TTC549 (cell line): Measurements from ENCODE around the gene FAM120B.

Experiments
- FAIRE-seq: peaks from 2 replicates; lab custom pipeline; 2012; peaks lifted over from hg19 to GRCh38; lab: Jason Lieb, UNC

The FAM120B gene

DNA sequence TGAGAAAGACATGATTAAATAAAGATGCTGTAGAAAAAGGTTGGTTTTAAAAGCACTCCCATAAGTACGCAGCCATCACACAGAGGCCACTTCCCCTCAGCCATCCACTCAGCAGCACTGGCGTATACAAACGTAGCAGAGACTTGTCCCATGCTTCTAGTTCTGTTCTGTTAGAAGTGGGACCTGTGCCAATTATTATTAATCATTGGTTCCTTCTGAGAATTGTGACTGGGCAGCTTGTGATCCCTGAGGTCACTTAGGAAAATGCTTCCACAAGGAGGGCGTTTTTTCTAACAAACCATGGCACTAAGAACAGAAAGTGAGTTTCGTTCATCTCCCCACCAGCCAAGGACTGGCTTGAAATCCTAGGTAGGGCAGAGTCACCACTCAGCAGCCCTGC, 53.9 kb downstream of the FAM120B start:
- no peak for FAIRE-seq

DNA sequence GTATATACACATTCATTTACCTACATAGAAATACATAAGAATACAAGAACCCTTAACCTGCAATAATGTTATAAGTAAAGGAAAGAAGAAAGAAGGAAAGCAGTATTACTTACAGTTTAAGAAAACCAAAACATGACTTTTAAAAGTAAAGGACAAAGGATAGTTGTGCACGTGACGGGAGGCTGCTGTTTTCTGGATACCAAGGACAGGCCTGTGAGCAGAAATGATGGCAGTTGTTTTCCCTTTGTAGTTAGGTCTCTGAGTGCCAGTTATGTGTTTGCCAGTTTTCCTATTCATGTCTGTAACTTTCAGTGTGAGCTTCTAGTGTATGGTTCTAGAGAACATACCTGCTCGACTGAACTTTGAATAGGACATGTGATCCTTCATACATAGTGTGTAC, 54.8 kb downstream of the FAM120B start:
- no peak for FAIRE-seq

DNA sequence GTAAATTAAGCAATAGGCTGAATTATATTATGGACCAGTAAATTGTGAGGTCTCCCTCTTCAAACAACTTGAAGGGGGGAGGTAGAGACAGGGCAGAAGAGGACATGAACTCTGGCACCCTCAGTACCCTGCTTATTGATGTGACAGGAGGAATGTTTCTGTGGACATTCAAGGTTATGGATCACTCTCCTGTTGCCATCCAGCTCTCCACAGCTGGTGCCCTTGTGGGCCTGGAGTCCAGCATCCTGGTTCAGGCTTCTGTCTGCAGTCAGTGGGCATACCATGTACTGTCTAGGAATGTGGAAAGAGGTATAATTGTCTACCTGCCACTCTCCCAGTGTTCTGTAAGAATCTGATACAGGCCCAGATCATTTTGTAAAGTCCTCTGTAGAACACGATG, 55.6 kb downstream of the FAM120B start:
- no peak for FAIRE-seq

DNA sequence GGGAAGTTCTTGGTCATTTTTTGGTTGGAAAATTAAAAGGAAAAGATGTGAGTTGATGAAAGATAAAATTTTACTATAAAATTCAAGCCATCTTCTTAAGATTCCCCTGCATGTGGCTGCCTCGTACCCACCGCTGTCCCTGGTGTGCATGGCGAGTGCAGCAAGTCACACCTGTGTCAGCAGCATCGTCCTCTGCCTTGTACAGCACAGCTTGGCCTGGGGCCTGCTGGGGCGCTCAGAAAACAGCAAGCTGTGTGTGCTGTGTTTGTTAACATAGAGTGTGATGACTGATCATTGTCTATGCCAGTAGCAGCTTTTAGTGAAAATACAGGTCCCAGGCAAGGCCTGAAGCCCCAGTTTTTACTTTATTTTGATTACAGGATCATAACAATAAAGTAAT, 56.7 kb downstream of the FAM120B start:
- FAIRE-seq, result no peak

DNA sequence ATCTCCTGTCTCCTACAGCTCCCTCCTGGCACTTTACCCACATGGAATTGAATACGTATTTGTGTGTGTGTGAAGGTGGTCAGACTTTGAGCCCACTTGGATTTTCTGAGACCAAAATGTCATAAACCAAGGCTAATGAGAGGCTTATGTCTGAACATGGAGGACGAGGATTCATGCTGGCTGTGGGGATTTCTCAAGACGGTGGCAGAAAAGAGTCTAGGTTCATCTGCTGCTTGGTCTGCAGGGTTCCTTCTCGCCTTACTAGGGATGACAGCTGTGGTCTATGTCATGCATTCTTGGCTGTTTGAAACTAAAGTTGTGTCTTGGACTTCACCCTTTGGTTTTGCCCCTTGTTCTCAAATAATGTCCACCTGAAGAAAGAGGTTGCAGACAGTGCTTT, 58.6 kb downstream of the FAM120B start:
- no peak for FAIRE-seq

DNA sequence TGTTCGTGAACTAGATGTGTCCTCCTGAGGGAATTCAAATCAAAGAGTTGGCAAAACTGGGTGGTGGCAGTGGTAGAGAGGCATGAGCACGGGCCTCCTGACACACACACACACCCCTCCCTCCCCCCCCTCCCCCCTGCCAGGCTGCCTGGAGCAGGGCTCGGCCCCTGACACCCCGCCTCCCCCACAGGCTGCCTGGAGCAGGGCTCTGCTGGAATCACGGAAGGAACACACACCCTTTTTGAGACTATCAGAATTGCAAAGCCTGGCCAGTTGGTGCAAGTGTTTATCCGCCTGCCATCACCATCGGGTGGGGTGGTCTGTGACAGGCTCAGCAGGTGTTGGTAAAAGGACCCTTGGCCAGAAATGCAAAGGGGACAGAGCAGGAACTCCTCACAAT, 59.0 kb downstream of the FAM120B start:
- FAIRE-seq, result no peak

DNA sequence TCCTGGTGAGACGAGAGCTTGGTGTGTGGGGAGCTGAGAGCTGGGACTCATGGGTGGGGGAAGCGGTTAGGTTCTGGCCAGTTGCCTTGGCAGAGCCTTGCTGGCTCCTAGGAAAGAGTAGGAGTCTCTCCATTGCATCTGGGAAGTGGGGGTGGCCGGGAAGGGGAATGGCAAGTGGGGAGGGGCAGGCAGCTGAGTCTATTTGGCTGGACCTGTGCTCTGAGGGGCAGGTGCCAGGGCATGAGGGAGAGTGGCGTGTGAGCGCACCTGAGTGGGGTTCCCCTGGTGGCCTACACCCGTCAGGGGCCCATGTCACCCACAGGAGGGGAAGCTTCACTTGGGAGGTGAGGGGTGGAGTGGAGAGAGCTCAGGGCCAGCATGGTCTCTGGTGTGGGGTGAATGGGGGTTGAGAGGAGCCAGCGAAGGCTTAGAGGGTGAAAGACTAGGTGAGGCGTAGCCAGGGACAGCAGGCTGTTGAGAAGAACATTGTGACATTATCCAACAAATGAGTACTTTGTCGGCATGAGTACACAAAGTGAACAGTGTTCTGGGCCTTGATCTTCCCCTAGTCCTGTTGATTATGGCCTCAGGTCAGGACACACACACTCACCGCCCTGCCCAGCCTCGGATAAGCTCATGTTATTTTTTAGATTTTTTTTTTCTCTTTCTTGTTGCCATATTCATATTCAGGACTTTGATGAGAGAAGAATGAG, 59.8 kb downstream of the FAM120B start:
- no peak for FAIRE-seq

DNA sequence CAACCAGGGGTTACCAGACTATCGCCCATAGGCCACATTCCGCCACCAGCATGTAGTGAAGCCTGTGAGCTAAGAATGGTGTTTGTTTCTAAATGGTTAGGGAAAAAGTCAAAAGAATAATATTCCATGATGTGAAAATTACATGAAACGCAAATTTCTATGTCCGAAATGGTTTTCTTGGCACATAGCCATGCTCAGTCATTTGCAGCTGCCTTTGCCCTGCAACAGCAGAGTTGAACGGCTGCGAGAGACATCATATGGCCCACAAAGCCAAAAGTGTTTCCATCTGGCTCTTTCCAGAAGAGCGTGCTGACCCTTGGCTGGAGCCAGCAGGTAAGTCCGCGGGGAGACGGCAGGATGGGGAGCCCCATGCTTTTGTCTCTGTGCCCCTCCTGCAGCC, 60.7 kb downstream of the FAM120B start:
- FAIRE-seq, result no peak

DNA sequence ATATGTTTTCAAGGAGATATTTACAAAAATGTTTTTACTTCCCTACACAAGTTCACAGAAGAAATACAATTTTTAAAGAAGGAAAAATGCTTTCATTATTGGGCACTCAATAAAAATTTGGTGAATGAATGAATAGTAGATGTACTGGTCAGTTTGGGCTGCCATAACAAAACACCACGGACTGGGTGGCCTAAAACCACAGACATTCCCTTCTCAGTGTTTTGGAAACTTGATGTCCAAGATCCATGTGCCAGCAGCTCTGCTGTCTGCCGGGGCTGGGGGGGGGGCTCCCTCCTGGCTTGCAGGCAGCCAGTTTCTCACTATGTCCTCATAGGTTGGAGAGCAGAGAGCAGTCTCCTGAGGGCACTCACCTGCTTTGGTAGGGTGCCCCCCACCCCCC, 62.0 kb downstream of the FAM120B start:
- FAIRE-seq, result no peak

DNA sequence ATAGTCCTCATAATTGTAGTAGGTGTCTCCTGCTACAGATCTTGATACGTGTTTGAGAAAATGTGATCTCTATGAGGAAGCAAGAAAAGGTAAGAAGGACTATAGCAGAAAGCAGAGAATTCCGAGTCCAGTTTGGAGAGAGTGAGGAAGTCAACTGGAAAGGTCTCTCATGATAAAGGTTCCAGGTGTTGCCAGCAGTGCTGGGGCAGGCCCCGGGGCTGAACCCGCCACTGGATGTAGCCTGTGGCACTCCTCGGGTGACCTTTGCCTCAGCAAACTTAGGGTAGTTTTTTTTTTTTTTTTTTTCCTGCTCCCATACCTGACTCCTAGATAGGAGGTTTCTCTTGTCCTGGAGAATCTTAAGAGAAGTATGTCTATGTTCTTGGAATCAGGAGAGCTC, 62.8 kb downstream of the FAM120B start:
- no peak for FAIRE-seq

DNA sequence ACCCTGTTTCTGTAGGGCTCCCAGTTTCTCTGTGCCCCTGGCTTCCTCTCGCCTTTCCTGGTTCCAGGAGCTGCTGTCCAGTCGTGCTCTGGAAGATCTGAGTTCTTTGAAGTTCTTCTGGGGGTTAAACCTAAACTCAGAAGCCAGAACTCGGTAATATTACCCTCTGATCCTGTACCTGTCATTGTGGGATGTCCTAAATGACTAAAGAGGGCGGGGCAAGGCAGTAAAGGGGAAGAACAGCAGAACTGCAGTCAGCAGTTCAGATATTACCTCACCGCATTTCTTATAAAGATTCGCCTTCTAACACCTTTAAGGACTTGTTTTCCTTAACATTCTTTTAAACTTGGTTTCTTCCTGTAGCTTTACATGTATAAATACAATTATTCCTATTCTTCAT, 63.9 kb downstream of the FAM120B start:
- no peak for FAIRE-seq

DNA sequence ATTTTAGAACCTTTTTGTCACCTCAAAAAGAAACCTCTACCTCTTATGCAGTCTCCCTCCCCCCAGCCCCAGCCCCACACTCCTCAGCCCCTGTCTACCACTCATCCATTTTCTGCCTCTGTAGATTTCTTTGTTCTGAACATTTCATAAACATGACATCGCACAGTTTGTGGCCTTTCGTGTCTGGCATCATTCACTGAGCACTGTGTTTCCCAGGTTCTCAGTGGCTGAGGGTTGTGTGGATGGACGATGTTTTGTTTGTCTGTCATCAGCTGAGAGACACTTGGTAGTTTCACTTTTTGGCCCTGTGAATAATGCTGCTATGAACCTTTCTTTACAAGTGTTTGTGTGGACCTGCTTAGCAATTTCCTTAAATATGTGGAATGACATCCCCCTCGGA, 64.5 kb downstream of the FAM120B start:
- no peak for FAIRE-seq

DNA sequence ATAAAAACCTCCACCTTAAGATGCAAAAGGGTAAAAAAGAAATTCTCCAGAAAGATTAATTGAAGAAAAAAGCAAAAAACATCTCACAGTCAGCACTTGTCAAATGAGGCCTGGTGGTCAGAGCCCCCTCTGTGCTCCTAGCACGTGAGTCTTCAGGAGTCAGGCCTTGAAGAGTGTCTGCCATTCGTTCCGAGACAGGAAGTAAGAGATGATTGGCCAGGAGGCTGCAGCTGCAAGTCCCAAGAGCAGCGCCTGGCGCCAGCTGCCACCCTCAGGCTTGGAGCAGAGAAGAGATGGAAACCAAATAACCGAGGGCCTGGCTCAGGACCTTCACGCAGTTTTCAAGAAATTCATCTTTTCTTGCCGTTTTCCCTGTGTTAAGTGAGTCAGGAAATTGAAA, 65.0 kb downstream of the FAM120B start:
- no peak for FAIRE-seq

DNA sequence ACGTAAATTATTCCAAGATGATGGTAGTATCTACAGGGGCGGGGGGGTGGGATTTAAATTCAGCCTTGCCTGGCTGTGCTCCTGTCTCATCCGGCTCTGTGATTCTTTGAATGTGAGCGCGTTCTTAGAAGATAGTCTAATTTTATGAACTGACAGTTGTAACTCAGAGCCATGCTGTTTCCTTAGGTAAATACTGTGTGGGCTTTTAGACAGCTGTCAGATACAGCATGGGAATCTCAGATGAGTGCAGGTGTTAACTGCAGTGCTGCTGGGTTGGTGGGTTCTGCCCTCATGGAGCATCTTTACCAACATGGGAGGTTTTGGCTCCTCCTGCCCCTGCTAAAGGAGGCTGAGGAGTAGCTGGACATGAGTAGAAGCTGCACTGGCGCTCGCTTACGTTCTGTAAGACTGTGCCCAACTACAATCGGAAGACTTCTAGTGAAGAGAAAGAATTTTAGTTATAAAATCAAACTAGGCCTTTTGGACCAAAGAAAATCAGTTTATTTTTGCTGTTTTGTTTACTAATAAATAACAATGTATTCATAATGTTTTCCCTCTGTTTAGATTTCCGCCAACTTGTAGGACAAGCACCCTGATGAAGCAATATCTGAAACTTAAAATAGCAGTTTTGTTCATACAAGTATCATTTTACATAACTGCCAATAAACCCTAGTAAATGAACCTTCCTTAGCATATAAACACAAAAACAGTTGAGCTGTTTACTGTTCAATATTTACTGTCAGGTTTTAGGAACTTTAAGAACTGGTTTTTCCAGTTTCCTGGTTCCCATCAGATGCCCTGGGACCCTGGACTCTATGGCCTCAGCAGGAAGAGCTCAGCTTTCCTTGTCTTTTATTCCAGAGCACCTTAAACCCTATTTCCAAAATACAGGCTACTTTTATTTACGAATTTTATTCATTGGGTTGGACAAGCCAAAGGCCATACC, 66.1 kb downstream of the FAM120B start:
- FAIRE-seq, result no peak

DNA sequence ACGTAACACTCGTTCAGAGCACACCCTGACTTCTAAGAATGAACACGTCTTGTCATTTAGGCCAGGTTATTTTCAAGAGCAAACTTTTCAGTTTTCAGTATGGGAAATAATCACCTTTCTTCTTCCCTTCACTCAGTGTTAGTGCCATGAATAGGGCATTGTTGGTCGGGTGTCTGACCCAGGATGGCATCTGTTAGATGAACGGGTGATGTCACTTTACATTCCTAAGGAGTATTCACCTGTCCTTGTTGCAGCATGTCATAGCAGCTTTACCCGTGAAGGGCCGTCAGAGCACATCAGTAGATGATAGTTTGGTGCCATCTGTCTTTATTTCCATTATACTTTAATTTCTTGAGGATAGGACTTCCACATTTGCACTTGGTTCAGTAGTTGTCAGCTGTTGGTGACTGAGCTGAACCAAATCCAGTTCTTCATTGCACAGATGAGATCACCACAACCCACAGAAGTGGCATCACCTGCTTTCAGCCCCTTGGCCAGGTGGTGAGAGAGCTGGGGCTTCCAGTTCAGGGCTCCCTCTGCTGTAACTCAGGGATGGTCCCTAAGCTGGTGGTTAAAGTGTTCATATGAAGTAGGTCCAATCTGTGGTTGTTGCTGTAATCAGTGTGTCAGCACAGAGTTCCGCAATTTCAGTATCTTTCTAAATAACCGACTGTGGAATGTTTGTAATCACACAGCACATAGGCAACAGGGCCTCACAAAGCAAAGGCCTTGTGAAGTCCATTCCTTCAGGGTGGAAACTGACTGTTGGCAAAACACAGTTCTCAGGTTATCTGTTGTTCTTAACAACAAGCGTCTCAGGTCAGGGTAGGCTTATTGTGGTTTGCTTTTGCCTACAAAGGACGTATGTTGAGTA, 68.2 kb downstream of the FAM120B start:
- no peak for FAIRE-seq

DNA sequence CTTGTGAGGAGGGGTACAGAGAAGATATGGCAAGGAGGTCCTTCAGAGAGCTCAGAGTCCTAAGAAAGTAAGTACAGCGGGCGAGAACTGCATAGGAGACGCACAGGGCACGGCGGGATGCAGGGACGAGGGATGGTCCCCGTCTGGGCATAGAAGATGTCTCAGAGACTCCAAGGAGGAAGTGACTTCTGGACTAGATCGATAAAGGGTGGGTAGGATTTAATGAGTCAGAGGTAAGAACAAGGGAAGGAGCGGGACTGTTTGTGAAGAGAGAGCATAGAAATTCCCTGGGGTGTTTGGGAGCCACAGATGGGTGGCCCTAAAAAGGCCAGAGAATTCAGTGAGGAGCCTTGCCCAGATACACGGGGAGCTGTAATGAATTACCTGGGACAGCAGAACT, 69.1 kb downstream of the FAM120B start:
- no peak for FAIRE-seq

DNA sequence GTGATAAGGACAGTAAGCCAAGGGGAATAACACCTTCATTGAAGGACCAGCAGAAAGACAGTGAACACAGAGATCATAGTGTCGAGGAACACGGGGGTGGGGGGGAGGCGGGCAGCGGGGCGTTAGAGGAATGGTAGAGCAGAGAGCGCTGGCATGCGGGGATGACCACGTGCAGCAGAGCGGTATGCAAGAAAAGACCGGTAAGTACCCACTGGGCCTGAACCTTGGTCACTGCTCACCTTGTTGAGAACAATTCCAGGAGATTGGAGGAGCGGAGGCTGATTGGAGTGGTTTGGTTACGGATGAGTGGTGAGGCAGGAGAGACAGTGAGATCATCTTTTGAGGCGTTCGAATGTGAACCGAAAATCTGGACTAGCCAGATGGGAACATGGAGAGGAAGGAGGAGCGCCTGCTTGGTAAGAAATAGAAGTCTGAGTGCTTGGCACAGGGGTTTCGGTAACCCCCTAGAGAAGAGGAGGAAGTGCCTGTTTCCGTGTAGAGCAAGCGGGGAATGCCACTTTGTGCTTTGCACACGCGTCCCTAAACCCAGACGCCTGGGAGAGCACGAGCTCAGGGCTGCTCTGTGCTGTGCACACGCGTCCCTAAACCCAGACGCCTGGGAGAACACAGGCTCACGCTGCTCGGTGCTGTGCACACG, 70.0 kb downstream of the FAM120B start:
- FAIRE-seq, result no peak

DNA sequence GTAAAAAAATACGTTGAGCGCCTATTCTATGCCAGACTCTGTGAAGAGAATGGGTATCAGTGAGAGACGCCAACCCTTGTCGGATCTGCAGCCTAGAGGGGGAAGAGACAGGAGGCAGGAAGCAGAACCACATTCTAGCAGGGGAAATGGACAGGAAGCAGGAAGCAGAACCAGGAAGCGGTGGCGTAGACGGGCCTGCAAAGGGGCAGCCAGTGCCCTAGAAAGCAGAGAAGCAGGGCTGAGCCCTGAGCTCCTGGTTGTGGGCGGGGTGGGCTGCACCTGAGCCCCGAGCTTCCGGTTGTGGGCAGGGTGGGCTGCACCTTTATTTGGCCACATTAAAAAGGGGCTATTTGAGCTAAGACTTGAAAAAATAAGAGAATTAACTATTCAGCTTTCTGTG, 71.9 kb downstream of the FAM120B start:
- no peak for FAIRE-seq

DNA sequence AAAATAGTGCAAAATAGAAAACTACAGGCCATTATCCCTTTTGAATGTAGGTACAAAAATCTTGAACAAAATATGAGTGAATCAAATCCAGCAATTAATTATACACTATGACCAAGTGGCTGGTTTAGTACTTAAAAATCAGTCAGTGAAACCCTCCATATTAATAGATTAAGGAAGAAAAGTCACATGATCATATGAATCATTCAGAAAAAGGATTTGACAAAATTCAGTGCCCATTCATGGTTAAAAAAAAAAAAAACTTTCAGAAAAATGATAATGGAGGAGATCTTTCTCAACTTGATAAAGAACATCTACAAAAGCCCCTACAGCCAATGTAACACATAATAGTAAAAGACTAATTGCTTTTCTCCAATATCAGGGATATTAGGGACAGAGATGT, 75.0 kb downstream of the FAM120B start:
- no peak for FAIRE-seq

DNA sequence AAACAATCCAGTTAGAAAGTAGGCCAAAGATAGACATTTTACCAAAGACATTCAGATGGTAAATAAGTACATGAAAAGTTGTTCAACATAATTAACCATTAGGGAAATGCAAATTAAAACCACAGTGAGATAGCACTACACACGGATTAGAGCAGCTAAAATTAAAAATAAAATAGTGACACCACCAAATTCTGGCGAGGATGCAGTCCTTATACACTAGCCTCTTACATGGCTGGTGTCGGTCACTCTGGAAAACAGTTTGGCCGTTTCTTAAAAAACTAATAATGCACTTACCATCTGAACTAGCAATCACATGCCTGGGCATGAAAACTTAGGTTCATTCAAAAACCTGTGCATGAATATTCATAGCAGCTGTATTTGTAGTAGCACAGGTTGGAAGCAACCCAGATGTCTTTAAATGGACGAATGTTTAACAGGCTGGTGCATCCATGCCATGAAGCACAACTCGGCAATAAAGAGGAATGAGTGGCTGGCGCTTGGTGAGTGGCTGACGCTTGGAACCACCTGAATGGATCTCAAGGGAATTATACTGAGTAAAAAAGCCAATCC, 77.0 kb downstream of the FAM120B start:
- no peak for FAIRE-seq

DNA sequence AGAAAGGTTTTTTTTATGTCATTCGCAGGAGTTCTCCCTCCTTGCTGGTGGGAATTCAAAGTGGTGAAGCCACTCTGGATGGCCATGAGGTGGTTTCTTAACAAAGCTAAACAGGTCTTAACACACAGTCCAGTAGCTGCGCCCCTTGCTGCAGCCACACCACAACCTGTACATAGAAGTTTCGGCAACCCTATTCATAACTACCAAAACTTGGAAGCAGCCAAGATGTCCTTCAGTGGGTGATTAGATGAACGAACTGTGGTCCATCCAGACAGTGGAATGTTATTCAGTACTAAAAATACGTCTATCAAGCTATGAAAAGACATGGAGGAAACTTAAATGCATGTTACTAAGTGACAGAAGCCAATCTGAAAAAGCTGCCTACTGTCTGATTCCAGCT, 78.9 kb downstream of the FAM120B start:
- no peak for FAIRE-seq

DNA sequence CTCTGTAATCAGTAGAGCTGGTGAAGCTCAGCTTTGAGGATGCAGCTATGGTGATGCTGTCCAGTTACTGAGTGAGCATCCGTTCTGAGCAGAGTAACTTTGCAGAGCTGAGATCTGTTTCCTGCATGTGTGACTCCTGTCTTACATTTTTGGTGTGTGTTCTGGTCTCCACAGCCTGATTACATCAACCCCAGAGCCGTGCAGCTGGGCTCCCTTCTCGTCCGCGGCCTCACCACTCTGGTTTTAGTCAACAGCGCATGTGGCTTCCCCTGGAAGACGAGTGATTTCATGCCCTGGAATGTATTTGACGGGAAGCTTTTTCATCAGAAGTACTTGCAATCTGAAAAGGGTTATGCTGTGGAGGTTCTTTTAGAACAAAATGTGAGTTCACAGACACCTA, 81.6 kb downstream of the FAM120B start:
- FAIRE-seq, result no peak
